HEK293 (cell line): Measurements from ENCODE around the gene MSMP.

Experiments
- FEZF1 ChIP-seq: fragments of 450-650 bp; formaldehyde crosslinking; IDR thresholded peaks from 2 replicates; pipeline ENCODE4 v1.5.1; 2016; ENCODE audit warnings: missing biosample characterization, missing genetic modification characterization
- HOXD13 ChIP-seq: sonication (generic); formaldehyde crosslinking; IDR thresholded peaks from 2 replicates; pipeline ENCODE4 v1.8.0; 2022; ENCODE audit warnings: missing genetic modification reagents, borderline replicate concordance
- KLF7 ChIP-seq: fragments of 450-650 bp; formaldehyde crosslinking; IDR thresholded peaks from 2 replicates; pipeline ENCODE4 v1.5.1; 2016; ENCODE audit warnings: missing biosample characterization, missing genetic modification characterization, borderline replicate concordance
- MZF1 ChIP-seq: fragments of 450-650 bp; formaldehyde crosslinking; IDR thresholded peaks from 2 replicates; pipeline ENCODE4 v1.5.1; 2017; ENCODE audit warnings: missing biosample characterization, missing genetic modification characterization, borderline replicate concordance
- RBAK ChIP-seq: fragments of 450-650 bp; formaldehyde crosslinking; IDR thresholded peaks from 2 replicates; pipeline ENCODE4 v1.5.1; 2016; ENCODE audit warnings: missing biosample characterization, missing genetic modification characterization
- TCF7L2 ChIP-seq: IDR thresholded peaks from 2 replicates; pipeline ENCODE4 v1.6.1; 2011; ENCODE audit warnings: low read depth, mild to moderate bottlenecking, inconsistent platforms, low read length, moderate library complexity, borderline replicate concordance
- ZNF155 ChIP-seq: fragments of 450-650 bp; formaldehyde crosslinking; IDR thresholded peaks from 2 replicates; pipeline ENCODE4 v1.5.1; 2016; ENCODE audit warnings: missing biosample characterization, missing genetic modification characterization
- ZNF157 ChIP-seq: fragments of 450-650 bp; formaldehyde crosslinking; IDR thresholded peaks from 2 replicates; pipeline ENCODE4 v1.5.1; 2016; ENCODE audit warnings: missing biosample characterization, missing genetic modification characterization
- ZNF16 ChIP-seq: fragments of 450-650 bp; formaldehyde crosslinking; IDR thresholded peaks from 2 replicates; pipeline ENCODE4 v1.5.1; 2016; ENCODE audit warnings: low read depth, missing biosample characterization, missing genetic modification characterization
- ZNF169 ChIP-seq: fragments of 450-650 bp; formaldehyde crosslinking; IDR thresholded peaks from 2 replicates; pipeline ENCODE4 v1.5.1; 2016; ENCODE audit warnings: missing biosample characterization, missing genetic modification characterization
- ZNF214 ChIP-seq: fragments of 450-650 bp; formaldehyde crosslinking; IDR thresholded peaks from 2 replicates; pipeline ENCODE4 v1.5.1; 2017; ENCODE audit warnings: missing biosample characterization, mild to moderate bottlenecking, missing genetic modification characterization, borderline replicate concordance
- ZNF292 ChIP-seq: fragments of 450-650 bp; formaldehyde crosslinking; IDR thresholded peaks from 2 replicates; pipeline ENCODE4 v1.5.1; 2016; ENCODE audit warnings: low read depth, missing biosample characterization, missing genetic modification characterization, borderline replicate concordance
- ZNF311 ChIP-seq: fragments of 450-650 bp; formaldehyde crosslinking; IDR thresholded peaks from 2 replicates; pipeline ENCODE4 v1.5.1; 2017; ENCODE audit warnings: missing biosample characterization, missing genetic modification characterization, borderline replicate concordance
- ZNF366 ChIP-seq: fragments of 450-650 bp; formaldehyde crosslinking; conservative IDR thresholded peaks from 2 replicates; pipeline ENCODE4 v1.5.1; 2016; ENCODE audit warnings: missing biosample characterization, missing genetic modification characterization
- ZNF488 ChIP-seq: fragments of 450-650 bp; formaldehyde crosslinking; IDR thresholded peaks from 2 replicates; pipeline ENCODE4 v1.5.1; 2016; ENCODE audit warnings: missing biosample characterization, missing genetic modification characterization
- ZNF530 ChIP-seq: fragments of 450-650 bp; formaldehyde crosslinking; IDR thresholded peaks from 2 replicates; pipeline ENCODE4 v1.5.1; 2016; ENCODE audit warnings: low read depth, missing biosample characterization, missing genetic modification characterization
- ZNF544 ChIP-seq: fragments of 450-650 bp; formaldehyde crosslinking; IDR thresholded peaks from 2 replicates; pipeline ENCODE4 v1.5.0; 2017; ENCODE audit warnings: missing biosample characterization, missing genetic modification characterization
- ZNF558 ChIP-seq: fragments of 450-650 bp; formaldehyde crosslinking; IDR thresholded peaks from 2 replicates; pipeline ENCODE4 v1.5.1; 2016; ENCODE audit warnings: missing biosample characterization, missing genetic modification characterization
- ZNF658 ChIP-seq: fragments of 450-650 bp; formaldehyde crosslinking; IDR thresholded peaks from 2 replicates; pipeline ENCODE4; 2016; ENCODE audit warnings: missing biosample characterization, missing genetic modification characterization
- ZNF677 ChIP-seq: fragments of 450-650 bp; IDR thresholded peaks from 2 replicates; pipeline ENCODE4 v1.5.0; 2018; ENCODE audit warnings: missing biosample characterization, mild to moderate bottlenecking, missing genetic modification characterization, moderate library complexity
- ZNF747 ChIP-seq: fragments of 450-650 bp; formaldehyde crosslinking; IDR thresholded peaks from 2 replicates; pipeline ENCODE4 v1.5.1; 2016; ENCODE audit warnings: missing biosample characterization, missing genetic modification characterization
- ZNF776 ChIP-seq: fragments of 450-650 bp; formaldehyde crosslinking; IDR thresholded peaks from 2 replicates; pipeline ENCODE4 v1.5.0; 2017; ENCODE audit warnings: missing biosample characterization, missing genetic modification characterization, borderline replicate concordance
- ZSCAN30 ChIP-seq: fragments of 450-650 bp; IDR thresholded peaks from 2 replicates; pipeline ENCODE4 v1.5.1; 2018; ENCODE audit warnings: missing biosample characterization, mild to moderate bottlenecking, missing genetic modification characterization, moderate library complexity
- TF ChIP-seq, protein P1 (sequence below): fragments of 450-650 bp; formaldehyde crosslinking; IDR thresholded peaks from 2 replicates; pipeline ENCODE4 v1.5.1; 2017; ENCODE audit warnings: missing biosample characterization, missing genetic modification characterization
- TF ChIP-seq, protein P2 (sequence below): fragments of 450-650 bp; formaldehyde crosslinking; optimal IDR thresholded peaks from 2 replicates; pipeline ENCODE3; 2016; ENCODE audit warnings: missing biosample characterization, mild to moderate bottlenecking, missing genetic modification characterization
- TF ChIP-seq, protein P3 (sequence below): fragments of 450-650 bp; formaldehyde crosslinking; IDR thresholded peaks from 2 replicates; pipeline ENCODE4 v1.5.1; 2016; ENCODE audit warnings: missing biosample characterization, missing genetic modification characterization
- TF ChIP-seq, protein P4 (sequence below): fragments of 450-650 bp; IDR thresholded peaks from 2 replicates; pipeline ENCODE4 v1.5.1; 2018; ENCODE audit warnings: missing biosample characterization, mild to moderate bottlenecking, missing genetic modification characterization
- TF ChIP-seq, protein P5 (sequence below): fragments of 450-650 bp; formaldehyde crosslinking; IDR thresholded peaks from 2 replicates; pipeline ENCODE4 v1.5.1; 2016; ENCODE audit warnings: missing biosample characterization, missing genetic modification characterization
- TF ChIP-seq, protein P6 (sequence below): fragments of 450-650 bp; formaldehyde crosslinking; IDR thresholded peaks from 2 replicates; pipeline ENCODE4 v1.5.1; 2016; ENCODE audit warnings: missing biosample characterization, missing genetic modification characterization, low read depth
- TF ChIP-seq, protein P7 (sequence below): sonication (generic); formaldehyde crosslinking; IDR thresholded peaks from 2 replicates; pipeline ENCODE4 v1.8.1; 2022; ENCODE audit warnings: mild to moderate bottlenecking, moderate library complexity, missing genetic modification reagents

The MSMP gene

DNA sequence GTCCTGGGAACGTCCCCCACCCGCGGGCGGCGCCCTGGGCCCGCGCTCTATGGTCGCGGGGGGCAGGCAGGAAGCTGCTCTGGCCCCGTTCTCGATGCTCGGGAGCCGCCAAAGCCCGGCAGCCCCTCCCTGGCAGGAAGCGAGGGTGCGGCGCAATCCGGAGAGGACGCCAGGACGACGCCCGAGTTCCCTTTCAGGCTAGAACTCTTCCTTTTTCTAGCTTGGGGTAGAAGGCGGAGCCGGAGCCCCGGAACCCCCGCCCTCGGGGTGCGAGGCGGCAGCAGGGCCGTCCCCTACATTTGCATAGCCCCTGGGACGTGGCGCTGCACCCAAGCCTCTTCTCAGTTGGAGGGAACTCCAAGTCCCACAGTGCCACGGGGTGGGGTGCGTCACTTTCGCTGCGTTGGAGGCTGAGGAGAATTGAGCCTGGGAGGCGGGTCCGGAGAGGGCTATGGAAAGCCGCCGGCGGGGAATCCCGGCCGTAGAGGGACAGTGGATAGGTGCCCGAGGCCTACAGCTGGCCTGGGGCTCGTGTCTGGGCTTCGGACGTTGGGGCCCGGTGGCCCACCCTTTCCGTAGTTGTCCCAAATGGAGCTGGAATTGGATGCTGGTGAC lies 21.8 kb downstream of the MSMP start, which contains the start of the genes CREB3 and TLN1 (continued):
- TF ChIP-seq ZNF16: no peak
- TF ChIP-seq ZNF530 (tag by site-specific recombination): no peak
- TF ChIP-seq ZNF155 (tag by site-specific recombination): no peak
- TF ChIP-seq ZSCAN30: peak; percentile 23; the same call in 1 of the 2 replicates
- no peak for TF ChIP-seq ZNF214
- TF ChIP-seq KLF7: peak; percentile 83; the same call in 1 of the 2 replicates
- TF ChIP-seq ZNF311 (tag by site-specific recombination): no peak
- no peak for TF ChIP-seq ZNF366 (tag by site-specific recombination)
- TF ChIP-seq ZNF488 (tag by site-specific recombination): no peak
- TF ChIP-seq, protein P1, sequence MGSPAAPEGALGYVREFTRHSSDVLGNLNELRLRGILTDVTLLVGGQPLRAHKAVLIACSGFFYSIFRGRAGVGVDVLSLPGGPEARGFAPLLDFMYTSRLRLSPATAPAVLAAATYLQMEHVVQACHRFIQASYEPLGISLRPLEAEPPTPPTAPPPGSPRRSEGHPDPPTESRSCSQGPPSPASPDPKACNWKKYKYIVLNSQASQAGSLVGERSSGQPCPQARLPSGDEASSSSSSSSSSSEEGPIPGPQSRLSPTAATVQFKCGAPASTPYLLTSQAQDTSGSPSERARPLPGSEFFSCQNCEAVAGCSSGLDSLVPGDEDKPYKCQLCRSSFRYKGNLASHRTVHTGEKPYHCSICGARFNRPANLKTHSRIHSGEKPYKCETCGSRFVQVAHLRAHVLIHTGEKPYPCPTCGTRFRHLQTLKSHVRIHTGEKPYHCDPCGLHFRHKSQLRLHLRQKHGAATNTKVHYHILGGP (tag by site-specific recombination): no peak
- TF ChIP-seq ZNF658 (tag by site-specific recombination): no peak
- TF ChIP-seq, protein P2, sequence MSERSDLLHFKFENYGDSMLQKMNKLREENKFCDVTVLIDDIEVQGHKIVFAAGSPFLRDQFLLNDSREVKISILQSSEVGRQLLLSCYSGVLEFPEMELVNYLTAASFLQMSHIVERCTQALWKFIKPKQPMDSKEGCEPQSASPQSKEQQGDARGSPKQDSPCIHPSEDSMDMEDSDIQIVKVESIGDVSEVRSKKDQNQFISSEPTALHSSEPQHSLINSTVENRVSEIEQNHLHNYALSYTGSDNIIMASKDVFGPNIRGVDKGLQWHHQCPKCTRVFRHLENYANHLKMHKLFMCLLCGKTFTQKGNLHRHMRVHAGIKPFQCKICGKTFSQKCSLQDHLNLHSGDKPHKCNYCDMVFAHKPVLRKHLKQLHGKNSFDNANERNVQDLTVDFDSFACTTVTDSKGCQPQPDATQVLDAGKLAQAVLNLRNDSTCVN (tag by site-specific recombination): peak; percentile 86
- no peak for TF ChIP-seq ZNF558 (tag by site-specific recombination)
- TF ChIP-seq, protein P3, sequence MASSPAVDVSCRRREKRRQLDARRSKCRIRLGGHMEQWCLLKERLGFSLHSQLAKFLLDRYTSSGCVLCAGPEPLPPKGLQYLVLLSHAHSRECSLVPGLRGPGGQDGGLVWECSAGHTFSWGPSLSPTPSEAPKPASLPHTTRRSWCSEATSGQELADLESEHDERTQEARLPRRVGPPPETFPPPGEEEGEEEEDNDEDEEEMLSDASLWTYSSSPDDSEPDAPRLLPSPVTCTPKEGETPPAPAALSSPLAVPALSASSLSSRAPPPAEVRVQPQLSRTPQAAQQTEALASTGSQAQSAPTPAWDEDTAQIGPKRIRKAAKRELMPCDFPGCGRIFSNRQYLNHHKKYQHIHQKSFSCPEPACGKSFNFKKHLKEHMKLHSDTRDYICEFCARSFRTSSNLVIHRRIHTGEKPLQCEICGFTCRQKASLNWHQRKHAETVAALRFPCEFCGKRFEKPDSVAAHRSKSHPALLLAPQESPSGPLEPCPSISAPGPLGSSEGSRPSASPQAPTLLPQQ: no peak; the same call in 1 of the 2 replicates
- no peak for TF ChIP-seq ZNF544 (tag by site-specific recombination)
- TF ChIP-seq, protein P4, sequence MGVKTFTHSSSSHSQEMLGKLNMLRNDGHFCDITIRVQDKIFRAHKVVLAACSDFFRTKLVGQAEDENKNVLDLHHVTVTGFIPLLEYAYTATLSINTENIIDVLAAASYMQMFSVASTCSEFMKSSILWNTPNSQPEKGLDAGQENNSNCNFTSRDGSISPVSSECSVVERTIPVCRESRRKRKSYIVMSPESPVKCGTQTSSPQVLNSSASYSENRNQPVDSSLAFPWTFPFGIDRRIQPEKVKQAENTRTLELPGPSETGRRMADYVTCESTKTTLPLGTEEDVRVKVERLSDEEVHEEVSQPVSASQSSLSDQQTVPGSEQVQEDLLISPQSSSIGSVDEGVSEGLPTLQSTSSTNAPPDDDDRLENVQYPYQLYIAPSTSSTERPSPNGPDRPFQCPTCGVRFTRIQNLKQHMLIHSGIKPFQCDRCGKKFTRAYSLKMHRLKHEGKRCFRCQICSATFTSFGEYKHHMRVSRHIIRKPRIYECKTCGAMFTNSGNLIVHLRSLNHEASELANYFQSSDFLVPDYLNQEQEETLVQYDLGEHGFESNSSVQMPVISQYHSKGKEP (tag by site-specific recombination): no peak
- no peak for TF ChIP-seq FEZF1 (tag by site-specific recombination)
- no peak for TF ChIP-seq ZNF292 (tag by site-specific recombination)
- TF ChIP-seq ZNF169 (tag by site-specific recombination): no peak
- no peak for TF ChIP-seq ZNF157 (tag by site-specific recombination)
- no peak for TF ChIP-seq RBAK (tag by site-specific recombination)
- no peak for TF ChIP-seq ZNF776 (tag by site-specific recombination)
- no peak for TF ChIP-seq MZF1 (tag by site-specific recombination)
- TF ChIP-seq, protein P5, sequence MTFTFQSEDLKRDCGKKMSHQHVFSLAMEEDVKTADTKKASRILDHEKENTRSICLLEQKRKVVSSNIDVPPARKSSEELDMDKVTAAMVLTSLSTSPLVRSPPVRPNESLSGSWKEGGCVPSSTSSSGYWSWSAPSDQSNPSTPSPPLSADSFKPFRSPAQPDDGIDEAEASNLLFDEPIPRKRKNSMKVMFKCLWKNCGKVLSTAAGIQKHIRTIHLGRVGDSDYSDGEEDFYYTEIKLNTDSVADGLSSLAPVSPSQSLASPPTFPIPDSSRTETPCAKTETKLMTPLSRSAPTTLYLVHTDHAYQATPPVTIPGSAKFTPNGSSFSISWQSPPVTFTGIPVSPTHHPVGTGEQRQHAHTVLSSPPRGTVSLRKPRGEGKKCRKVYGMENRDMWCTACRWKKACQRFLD (tag by site-specific recombination): no peak
- TF ChIP-seq ZNF677: no peak
- TF ChIP-seq, protein P6, sequence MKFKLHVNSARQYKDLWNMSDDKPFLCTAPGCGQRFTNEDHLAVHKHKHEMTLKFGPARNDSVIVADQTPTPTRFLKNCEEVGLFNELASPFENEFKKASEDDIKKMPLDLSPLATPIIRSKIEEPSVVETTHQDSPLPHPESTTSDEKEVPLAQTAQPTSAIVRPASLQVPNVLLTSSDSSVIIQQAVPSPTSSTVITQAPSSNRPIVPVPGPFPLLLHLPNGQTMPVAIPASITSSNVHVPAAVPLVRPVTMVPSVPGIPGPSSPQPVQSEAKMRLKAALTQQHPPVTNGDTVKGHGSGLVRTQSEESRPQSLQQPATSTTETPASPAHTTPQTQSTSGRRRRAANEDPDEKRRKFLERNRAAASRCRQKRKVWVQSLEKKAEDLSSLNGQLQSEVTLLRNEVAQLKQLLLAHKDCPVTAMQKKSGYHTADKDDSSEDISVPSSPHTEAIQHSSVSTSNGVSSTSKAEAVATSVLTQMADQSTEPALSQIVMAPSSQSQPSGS (tag by site-specific recombination): no peak
- no peak for TF ChIP-seq ZNF747
- TF ChIP-seq, protein P7, sequence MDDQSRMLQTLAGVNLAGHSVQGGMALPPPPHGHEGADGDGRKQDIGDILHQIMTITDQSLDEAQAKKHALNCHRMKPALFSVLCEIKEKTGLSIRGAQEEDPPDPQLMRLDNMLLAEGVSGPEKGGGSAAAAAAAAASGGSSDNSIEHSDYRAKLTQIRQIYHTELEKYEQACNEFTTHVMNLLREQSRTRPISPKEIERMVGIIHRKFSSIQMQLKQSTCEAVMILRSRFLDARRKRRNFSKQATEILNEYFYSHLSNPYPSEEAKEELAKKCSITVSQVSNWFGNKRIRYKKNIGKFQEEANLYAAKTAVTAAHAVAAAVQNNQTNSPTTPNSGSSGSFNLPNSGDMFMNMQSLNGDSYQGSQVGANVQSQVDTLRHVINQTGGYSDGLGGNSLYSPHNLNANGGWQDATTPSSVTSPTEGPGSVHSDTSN: no peak
- no peak for TF ChIP-seq HOXD13
- TF ChIP-seq TCF7L2: no peak
